Caki2 (cell line): ENCODE results near the gene TPRN. TPM values are rescaled to one million over a fixed set of nuclear protein-coding genes. Genes with fewer than 3 reads are reported as not detected.

Experiments
- DNase-seq: peaks from one replicate; pipeline ENCODE4 v3.0.0-alpha.2; 2015; ENCODE audit warnings: low read depth
- in situ Hi-C: cut with HindIII; loops from 2 replicates; pipeline ENCODE4 v1.10.0; 2016; ENCODE audit warnings: low sequenced_read_pairs, low pct_unique_long_range_greater_than_20kb, mixed read lengths
- total RNA-seq: library from RNA; depleted of rRNA; stranded (reverse); fragments of >200 nt; shearing (Covaris generic); gene quantifications from 2 replicates; pipeline ENCODE4 v1.2.3, GENCODE V29; 2014; ENCODE audit warnings: low replicate concordance

The TPRN gene
- total RNA-seq, 1 experiment from 2014 or later, result 15.2 TPM

DNA sequence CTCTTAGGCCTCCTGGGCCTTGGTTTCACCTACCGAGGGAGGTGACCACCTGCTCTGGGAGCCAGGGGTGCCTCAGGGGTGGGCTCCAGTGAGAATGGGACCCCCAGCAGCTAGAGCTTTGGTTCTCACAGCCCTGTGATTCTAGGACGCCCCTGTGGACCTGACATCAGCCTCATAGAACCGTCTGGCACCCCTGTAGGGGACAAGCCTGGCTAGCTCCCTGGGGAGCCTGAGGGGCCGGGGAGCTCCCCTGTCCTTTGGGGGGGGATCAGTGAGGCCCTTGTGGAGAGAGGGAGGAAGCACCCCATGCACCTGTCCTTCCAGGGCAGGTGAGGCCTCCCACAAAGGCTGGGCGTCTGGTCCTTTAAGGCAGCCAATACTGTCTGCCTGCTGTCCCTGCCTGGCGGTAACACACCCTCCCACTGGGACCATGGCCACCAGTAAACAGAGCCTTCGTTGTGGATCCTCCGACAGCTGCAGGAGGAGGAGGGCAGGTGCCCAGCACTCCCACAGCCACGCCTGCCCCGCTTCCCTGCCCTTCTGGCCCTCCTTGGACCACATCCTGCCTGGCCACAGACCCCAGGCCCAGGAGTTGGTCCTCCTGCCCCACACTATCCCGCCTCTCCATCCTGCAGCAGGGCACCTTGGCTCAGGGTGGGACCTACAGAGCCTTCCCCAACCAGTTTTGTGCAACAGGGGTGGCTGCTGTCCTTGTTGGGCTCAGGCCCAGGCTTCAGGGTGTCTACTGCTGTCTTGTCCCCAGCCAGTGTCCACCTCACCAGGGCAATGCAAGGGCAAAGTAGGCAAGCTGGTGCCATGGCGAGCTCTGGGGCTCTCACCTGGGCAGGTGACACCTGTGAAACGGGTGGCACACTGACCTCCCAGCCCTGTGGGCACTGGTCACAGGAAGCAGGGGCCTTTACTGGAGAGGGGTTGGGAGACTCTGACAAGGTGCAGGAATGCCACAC is 37.5 kb upstream of the TPRN start:
- DNase-seq, result no peak
- in situ Hi-C loops, result no loop called here

DNA sequence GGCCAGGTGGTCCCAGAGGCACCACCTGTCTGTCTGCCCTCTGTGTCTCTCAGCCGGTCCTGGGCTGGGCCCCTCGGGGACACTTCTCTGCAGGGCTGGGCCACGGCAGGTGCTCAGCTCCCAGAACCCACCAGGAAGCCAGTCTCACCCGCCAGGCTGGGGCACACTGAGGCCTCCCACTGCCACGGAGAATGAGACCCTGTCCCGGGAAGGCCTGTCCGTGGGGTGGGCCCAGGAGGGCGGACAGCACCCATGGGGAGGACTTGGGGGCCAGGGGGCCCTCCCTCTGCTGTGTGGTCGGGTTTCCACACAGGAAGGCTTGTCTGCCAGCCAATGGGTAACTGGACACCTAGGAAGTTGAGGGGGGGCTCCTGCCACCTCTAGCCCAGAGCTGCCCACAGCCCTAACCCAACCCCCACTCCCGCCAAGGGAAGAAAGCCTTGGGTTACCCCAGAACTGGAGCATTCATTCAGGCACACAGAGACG is 36.4 kb upstream of the TPRN start:
- DNase-seq, result no peak
- in situ Hi-C loops, result no loop called here

DNA sequence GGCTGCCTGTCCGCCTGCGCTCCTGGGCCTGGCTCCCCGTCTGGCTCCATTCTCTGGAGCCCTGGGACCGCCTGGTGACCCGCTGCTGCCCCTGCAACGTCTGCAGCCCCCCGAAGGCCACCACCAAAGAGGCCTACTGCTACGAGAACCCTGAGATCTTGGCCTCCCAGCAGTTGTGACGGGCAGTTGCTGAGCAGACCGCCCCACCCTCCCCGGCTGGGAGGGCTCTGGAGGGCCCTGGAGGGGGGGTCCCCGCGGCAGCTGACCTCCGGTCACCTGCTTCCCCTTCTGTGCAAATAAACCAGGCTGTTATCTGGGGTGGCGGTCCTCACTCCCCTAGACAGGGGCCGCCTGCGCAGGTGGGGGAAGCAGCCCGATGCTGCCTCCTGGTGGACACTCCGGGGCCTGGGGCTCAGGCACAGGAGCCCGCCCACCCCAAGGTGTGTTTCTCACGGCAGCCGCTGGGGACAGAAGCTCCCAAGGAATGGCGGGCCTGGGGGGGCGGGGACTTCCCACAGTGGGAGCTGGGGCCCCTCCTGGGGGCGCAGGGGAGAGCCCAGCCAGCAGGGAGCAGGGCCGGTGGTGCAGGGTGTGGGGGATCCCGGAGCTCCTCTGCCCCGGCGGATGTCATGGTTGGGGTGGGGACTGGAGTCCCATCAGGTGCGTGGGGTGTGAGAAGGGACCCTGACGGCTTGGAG is 35.8 kb upstream of the TPRN start:
- in situ Hi-C loops, result no loop called here
- peak; percentile 73 for DNase-seq

DNA sequence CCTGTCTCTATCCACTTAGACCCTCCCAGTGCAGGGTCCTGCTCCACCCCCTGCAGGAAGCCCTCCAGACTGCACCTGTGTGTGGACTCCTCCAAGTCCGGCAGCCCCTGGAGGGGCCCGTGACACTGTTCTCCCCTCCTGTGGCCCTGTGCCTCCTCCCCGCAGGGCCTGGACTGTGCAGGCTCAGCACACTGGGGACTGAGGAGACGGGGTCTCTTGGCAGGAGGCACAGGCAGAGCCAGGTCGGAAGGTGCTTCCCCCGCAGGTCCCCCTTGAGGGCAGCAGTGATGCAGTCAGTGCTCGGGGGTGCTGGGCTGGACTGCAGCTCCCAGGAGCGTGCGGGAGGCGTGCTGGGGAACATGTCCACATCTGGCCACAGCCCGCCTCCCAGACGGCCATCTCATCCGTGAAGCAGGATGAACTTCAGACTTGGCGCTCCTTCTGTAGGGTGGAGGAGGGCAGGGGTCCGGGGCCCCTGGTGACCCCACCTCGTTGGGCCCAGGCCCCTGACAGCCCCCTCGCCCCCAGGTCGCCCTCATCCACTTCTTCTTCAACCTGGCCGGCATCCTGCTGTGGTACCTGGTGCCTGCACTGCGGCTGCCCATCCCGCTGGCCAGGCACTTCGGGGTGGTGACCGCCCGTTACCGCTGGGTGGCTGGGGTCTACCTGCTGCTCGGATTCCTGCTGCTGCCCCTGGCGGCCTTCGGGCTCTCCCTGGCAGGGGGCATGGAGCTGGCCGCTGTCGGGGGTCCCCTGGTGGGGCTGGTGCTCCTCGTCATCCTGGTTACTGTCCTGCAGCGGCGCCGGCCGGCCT is 35.1 kb upstream of the TPRN start:
- DNase-seq, result no peak
- in situ Hi-C loops, result no loop called here

DNA sequence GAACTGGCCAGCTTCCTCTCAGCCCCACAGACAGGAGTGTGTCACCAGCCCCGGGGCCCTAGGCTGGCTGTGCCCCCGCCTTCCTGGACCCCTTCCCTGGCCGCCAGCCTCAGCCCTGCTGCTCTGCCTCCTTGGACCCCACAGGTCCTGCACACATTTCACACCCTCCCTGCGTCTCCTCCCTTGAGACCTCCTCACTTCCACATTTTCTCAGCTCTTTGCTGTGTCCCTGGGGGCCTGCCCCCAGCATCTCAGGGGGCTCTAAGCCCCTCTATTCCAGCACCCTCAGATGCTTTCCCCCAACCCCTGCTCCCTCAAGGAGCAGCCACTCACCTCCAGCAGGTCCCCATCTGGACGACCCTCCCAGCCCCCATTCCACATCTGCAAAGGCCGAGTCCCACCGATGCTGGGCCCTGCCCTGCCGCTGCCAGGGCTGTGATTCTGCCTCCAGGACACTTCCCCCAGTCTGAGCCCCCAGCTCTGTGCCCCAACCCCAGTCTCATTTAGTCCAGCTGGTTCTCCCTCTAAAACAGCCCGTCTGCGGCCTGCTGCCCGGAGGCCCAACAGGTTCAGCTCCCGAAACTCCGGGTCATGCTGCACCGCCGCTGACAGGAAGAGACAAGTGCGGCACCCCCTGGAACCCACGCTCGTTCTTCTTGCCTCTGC is 34.4 kb upstream of the TPRN start:
- no peak for DNase-seq
- in situ Hi-C loops, result no loop called here

DNA sequence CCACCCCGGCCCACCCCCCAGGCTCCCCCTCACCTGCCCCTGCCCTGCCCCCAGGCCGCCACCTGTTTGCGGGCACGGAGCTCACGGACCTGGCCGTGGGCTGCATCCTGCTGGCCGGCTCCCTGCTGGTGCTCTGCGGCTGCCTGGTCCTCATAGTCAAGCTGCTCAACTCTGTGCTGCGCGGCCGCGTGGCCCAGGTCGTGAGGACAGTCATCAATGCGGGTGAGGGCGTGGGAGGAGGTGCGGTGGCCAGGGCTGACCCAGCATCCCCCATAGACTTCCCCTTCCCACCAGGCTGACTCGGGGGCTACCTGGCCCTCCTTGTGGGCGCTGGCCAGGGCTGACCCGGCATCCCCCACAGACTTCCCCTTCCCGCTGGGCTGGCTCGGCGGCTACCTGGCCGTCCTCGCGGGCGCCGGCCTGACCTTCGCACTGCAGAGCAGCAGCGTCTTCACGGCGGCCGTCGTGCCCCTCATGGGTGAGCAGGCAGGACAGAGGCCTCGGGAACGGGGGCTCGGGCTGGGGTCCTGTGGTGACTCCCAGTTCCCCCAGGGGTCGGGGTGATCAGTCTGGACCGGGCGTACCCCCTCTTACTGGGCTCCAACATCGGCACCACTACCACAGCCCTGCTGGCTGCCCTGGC is 33.6 kb upstream of the TPRN start:
- in situ Hi-C loops, result no loop called here
- DNase-seq, result no peak

DNA sequence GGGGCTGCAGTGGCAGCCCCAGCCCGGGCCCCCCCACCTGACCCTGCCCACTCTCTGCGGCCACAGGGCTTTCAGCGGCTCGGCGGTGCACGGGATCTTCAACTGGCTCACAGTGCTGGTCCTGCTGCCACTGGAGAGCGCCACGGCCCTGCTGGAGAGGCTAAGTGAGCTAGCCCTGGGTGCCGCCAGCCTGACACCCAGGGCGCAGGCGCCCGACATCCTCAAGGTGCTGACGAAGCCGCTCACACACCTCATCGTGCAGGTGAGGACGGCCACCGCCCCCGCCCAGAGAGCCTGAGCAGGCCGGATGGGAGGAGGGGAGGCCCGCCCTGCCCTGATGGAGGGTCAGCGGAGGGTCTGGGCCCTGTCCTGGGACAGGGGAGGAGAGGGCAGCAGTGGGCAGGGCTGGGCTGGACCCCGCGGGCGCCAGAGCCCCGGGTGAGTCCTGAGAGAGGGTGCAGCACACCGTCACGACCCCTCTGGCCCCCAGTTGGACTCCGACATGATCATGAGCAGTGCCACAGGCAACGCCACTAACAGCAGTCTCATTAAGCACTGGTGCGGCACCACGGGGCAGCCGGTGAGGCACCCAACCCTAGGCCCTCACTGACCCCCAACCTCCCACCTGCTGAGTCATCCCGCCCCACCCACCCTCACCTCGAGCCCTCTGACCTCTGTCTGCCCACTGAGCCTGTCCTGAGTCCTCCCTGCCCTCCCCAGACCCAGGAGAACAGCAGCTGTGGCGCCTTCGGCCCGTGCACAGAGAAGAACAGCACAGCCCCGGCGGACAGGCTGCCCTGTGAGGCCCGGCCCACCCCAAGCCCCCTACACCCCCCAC is 32.8 kb upstream of the TPRN start:
- DNase-seq, result no peak
- in situ Hi-C loops, result no loop called here

DNA sequence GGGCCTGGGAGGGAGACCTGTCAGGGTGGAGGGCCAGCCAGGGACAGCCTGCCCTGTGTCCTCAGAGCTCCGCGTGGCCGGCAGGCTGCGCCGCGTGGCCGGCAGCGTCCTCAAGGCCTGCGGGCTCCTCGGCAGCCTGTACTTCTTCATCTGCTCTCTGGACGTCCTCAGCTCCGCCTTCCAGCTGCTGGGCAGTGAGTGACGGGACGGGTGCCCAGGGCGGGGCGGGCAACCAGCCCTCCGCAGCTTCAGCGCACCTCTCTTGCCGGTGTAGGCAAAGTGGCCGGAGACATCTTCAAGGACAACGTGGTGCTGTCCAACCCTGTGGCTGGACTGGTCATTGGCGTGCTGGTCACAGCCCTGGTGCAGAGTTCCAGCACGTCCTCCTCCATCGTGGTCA is 32.0 kb upstream of the TPRN start:
- in situ Hi-C loops, result no loop called here
- no peak for DNase-seq

DNA sequence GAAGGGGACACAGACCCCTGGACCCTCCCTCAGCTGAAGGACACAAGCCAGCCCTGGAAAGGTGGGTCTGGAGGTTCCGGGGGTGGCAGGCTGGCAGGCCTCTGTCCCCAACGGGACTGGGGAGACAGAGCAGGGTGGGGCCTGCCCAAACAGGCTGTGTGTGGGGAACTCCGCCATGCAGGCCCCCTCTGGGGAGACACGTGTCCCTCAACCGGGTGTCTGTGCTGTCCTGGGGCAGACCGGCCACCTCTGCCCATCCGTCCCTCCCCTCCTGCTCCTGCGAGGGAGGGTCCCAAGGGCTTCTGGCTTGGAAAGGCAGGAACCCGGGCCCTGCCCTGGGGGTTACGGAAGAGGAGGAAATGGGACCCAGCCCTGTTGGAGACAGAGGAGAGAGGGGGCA is 31.6 kb upstream of the TPRN start:
- in situ Hi-C loops, result no loop called here
- no peak for DNase-seq

DNA sequence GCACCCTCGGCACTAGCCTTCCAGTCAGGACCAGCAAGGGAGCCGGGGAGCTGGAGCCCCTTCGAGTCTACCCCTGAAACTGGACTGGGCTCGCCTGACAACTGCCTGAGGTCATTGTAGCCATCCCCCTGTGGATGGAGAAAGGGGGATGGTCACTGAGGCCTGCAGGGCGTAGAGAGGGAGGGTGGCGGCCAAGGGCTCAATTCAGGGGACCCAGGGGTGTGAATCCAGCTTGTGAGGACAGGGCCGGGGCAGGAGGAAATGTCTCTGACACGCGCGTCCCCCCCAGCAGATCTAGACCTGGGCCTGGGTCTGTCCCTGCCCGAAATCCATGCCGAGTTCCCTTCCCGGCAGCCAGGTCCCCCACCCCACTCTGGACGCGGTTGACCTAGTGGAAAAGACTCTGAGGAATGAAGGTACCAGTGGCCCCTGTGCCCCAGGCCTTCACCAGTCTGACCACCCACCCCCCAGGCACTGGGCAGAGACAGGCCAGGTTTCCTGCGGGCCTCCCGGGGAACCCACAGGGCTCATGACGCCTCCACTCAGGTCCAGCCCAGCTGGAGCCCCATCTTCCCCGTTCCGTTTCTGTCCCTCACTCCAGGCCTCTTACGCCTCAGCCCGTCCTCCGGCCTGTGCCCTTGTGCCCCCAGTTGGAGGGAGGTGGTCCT is 31.0 kb upstream of the TPRN start:
- DNase-seq, result no peak
- in situ Hi-C loops, result no loop called here

DNA sequence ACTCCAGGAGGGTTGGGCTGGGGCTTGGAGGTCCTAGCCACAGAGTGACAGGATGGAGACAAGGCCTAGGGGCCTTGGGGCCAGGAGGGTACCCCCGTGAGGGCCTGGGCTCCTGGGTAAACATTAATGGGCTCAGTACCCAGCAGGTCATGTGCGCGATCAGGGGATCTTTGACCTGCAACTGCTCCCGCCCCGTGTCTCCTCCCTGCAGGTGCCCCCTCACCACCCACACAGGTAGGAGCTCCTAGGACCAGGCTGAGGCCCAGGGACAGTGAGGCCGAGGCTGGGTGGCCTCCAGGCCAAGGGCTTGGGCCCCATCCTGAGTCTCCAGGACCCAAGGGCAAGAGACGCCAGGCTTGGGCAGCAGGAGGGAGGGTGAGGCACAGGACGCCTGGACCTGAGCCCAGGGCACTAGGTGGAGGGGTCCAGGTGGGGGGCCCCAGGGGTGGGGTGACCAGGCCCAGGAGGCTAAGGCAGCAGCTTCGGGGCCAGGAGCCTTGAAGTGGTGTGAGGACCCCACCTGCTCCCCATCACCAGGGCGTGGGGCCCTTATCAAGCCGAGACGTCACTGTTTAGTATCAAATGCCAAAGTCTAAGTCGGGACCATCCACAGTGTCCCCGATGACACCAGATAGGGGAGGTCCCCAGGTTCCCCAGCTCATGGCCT is 30.3 kb upstream of the TPRN start, which contains the start of gene SLC34A3:
Gene SLC34A3 (plus strand): TSS at position 197 of the 667 bp plus-strand sequence. CDS start 802 bp downstream, outside the sequence.
- in situ Hi-C loops, result no loop called here
- no peak for DNase-seq

DNA sequence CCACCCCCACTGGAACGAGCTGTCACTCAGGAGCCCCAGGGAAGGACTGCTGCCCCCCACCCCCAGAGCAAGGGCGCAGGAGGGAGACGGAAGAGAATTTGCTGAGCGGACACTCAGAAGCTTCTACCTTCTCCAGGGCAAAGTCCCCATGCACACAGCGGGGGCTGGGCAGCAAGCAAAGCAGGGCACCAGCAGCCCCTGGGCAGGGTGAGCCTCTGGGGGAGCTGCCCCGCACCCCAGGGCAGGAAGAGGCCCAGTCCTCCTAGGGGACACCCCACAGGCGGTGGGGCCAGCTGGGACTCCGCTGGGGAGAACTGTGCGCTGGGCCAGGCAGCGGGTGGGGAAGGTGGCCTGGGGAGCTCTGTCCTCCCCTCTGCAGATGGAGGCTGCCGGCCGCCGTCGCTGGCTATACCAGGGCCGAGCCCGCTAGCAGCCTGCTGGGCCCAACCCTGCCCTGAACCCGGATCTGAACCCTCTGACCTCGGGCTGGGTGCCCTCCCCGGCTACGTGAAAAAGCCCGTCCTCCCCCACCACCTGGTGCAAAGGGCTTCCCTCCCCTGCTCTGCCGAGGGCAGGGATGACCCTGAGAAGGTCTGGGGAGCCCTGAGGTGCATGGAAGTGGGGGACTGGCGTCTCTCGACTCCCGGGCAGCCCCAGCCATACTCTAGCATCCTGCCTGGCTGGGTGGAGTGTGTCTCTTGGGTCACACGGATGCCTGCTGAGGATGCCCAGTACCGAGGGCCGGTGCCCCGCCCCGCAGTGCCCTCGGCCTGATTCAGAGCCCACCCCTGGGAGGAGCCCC is 29.6 kb upstream of the TPRN start:
- no peak for DNase-seq
- in situ Hi-C loops, result no loop called here

DNA sequence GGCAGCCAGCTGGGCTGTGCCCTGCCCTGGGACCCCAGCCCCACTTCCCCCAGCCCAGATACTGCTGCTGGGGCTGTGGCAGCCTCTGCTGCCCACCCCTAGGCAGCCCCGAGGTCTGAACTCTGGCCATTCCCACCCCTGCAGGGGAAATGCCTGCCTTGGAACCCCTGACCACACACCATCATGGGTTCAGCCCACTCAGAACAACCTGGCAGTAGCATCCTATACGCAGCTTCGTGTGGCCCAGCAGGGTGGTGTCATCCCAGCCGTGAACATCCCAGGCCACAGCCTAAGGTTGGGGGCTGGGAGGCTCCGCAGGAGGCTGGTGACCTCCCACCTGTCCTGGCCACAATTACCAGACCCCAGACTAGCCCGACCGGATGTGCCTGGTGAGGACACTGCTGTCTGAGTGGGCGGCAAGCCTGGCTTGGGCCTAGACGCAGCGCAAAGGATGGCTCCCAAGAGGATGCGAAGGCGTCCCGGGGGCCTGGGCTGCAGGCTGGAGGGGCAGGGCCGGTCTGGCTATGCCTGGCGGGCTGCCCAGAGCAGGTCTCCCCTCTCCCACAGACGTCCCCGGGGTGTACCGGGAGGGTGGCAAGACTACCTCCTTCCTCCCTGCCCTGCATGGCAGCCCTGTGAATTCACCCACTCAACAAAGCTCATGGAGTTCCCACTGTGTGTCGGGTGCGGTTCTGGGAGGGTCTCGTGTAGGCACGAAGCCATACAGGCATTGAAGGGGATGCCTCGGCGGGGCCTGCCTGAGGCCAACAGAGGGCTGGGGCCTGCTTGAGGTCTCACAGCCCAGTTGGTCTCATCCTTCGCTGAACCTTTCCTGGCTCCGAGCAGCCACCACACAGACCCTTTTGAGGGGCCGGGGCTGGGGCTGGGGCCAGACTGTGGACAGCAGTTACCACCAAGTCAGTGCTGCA is 28.7 kb upstream of the TPRN start:
- DNase-seq, result no peak
- in situ Hi-C loops, result no loop called here

DNA sequence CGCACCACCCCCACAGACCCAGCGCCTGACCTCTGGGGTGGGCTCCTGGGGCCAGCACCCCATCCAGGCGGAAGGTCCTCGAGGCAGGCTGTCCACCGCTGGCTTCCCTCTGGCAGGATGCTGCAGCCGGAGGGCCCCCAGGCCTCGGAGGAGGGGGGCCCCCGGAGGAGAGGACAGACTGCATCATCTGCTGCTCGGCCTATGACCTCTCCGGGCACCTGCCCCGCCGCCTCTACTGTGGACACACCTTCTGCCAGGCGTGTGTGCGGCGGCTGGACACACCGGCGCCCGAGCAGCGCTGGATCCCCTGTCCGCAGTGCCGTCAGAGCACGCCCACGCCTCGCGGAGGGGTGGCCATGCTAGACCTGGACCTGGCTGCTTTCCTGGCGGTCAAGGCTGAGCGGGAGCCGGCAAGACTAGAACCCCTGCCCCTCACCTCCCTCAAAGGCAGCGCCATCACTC is 28.0 kb upstream of the TPRN start:
- in situ Hi-C loops, result no loop called here
- DNase-seq, result no peak
